Activated CD4-positive, alpha-beta T cell treated with anti-CD3 and anti-CD28 coated beads, Interleukin-2, amount 50 U/mL, for 24 hours (primary cell): ENCODE results near the gene CST7.

Source experiments
- DNase-seq, 2 donors: peaks; one replicate each; pipeline ENCODE4 v3.0.0-alpha.2; 2020; ENCODE audit warnings: low read depth in 1 of 2, low spot score in 1 of 2

The CST7 gene

GRCh38 chr20:24950836-24951525 lies 1.9 kb downstream of the CST7 start:
- DNase-seq: no peak

- DNase-seq: no peak
These were observed 2.5 kb downstream of the CST7 start for GRCh38 chr20:24951536-24952083.

- DNase-seq: no peak
These were observed 3.5 kb downstream of the CST7 start for GRCh38 chr20:24952376-24953208.

- DNase-seq: no peak
These were observed 4.1 kb downstream of the CST7 start for GRCh38 chr20:24953209-24953575.

- DNase-seq: no peak
These were observed 4.6 kb downstream of the CST7 start for GRCh38 chr20:24953621-24954133.

- no peak for DNase-seq
These were observed 5.1 kb downstream of the CST7 start for GRCh38 chr20:24954151-24954550.

- no peak for DNase-seq
These were observed 5.5 kb downstream of the CST7 start for GRCh38 chr20:24954566-24954965.

- no peak for DNase-seq
These were observed 6.0 kb downstream of the CST7 start for GRCh38 chr20:24955045-24955444.

GRCh38 chr20:24956001-24956841 lies 7.2 kb downstream of the CST7 start:
- no peak for DNase-seq

- DNase-seq: no peak
These were observed 8.4 kb downstream of the CST7 start for GRCh38 chr20:24957326-24958016.

- no peak for DNase-seq
These were observed 9.7 kb downstream of the CST7 start for GRCh38 chr20:24958506-24959385.

GRCh38 chr20:24959591-24960301 lies 10.7 kb downstream of the CST7 start:
- no peak for DNase-seq

GRCh38 chr20:24960302-24960801 lies 11.3 kb downstream of the CST7 start:
- DNase-seq: no peak

- no peak for DNase-seq
These were observed 11.8 kb downstream of the CST7 start for GRCh38 chr20:24960861-24961260.

- DNase-seq: no peak
These were observed 12.5 kb downstream of the CST7 start for GRCh38 chr20:24961384-24962181.

- DNase-seq: no peak
These were observed 13.1 kb downstream of the CST7 start for GRCh38 chr20:24962182-24962492.

GRCh38 chr20:24962510-24962909 lies 13.4 kb downstream of the CST7 start:
- no peak for DNase-seq
